Skeletal muscle cell (primary cell): ENCODE data around the gene SH3GL3.
A peak's percentile ranks its signal among the peaks of the same experiment; 100 is the strongest.

ENCODE experiments used
- DNase-seq: peaks from one replicate; pipeline ENCODE4 v3.0.0-alpha.2; 2010; ENCODE audit warnings: low read depth
- H3K4me3 ChIP-seq: 2 replicates; pipeline ENCODE4 v1.5.1; 2011; ENCODE audit warnings: low read depth, mild to moderate bottlenecking, control low read depth, low read length, moderate library complexity

The SH3GL3 gene

GRCh38 chr15:83598031-83598430 is 150.9 kb downstream of the SH3GL3 start:
- no peak for DNase-seq

GRCh38 chr15:83602021-83602420 is 154.9 kb downstream of the SH3GL3 start:
- no peak overlapping the region for H3K4me3 ChIP-seq
- DNase-seq, result no peak

More at GRCh38 chr15:83598031-83598430, 150.9 kb downstream of the SH3GL3 start:
- no peak overlapping the region for H3K4me3 ChIP-seq

GRCh38 chr15:83604549-83604948 is 157.4 kb downstream of the SH3GL3 start:
- no peak overlapping the region for H3K4me3 ChIP-seq
- no peak for DNase-seq

- no peak for DNase-seq
- no peak overlapping the region for H3K4me3 ChIP-seq
These were observed 158.2 kb downstream of the SH3GL3 start for GRCh38 chr15:83605111-83605945.

DNA sequence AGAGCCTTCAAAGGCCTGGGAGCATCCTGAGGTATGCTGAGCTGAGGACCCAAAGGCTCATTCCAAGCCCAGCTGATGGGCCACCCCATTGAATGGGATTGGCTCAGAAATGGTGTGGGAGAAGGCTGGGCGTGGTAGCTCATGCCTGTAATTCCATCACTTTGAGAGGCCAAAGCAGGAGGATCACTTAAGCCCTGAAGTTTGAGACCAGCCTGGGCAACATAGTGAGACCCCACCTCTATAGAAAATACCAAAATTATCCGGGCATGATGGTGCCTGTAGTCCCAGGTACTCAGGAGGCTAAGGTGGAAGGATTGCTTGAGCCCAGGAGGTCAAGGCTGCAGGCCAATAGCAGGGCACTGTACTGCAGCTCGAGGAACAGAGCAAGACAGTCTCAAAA is 163.0 kb downstream of the SH3GL3 start:
- no peak overlapping the region for H3K4me3 ChIP-seq
- no peak for DNase-seq

DNA sequence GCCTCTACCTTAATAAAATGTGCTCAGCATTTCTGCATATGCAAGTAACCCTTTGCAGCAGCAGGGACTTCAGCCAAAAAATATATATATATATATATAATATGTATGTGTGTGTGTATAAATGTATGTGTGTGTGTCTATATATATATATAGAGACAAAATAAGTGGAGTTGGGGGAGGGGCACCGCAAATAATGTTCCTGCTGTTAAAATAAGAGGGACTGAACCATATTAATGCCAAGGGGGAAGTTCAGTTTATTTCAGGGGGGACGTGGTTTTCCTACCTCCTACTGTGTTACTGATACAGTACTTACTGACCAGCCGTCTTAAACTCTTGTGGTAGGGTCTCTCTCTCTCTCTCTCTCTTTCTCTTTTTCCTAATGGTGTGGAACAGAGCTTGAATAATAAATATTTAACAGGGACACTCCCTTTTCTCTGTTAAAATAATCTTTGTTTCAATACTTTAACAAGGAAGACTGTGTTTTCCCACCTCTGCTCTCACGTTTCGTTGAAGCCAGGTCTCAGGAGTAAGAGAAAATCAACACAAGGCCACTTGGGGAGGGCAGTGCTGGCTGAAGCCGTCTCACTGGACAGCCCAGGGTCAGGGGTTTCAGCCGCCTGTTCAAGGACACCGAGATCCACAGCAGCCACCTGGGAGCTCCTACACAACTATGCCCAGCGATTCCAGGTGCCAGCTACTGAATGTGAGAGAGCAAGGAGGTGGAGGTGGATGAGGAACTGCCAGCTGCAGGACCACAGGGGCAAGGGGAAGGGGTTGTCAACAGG is 164.0 kb downstream of the SH3GL3 start:
- H3K4me3 ChIP-seq, result no peak overlapping the region
- no peak for DNase-seq

DNA sequence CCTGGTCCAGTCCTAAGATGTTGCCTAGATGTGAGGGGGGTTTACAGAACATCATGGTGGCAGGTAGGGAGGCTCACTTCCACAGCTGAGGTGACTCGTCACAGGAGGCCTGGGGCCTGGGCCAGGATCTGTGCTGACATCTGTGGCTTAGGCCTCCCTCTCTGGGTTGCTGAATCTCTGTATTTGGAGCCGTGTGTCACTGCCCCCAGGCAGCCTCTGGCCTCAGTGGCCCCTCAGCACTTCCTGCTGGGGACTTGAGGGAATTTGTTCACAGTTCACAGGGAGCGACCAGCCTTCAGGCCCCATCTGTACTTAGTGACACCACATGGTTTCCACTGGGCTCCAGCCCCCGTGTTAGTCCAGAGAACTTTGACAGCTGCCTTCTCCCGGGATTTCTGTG is 165.1 kb downstream of the SH3GL3 start:
- no peak overlapping the region for H3K4me3 ChIP-seq
- DNase-seq, result no peak

DNA sequence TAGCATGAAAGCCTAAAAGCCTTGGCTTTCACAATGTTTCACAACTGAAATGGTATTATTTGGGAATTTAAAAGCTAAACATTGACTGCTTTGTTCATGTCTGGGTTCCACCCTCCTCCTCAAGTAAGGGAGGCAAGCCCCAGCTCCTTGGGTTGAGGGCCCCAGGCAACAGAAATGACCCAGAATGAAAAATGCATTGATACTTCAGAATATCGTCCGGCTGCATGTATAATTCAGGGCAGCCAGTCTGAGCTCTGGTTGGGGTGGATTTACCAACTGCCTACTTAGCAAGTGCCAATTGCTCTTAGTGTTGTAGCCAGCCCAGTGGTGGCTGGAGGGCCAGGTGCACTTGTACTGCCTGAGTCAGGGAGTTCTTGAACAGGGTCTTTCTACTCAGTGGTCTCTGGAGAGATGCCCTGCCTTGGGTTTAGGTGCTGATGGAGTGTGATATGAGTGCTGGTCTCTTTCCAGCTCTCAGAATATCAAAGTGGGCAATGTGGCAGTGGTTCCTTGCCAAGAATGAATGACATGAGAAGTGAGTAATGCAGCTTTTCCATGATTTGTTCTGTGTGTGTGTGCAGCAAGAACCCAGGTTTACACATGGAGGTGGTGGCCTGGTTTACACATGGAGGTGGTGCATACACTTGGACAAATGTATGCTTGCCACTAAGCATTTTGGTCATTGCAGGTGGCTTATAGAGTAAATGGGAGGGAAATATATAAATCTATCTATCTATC is 165.9 kb downstream of the SH3GL3 start:
- DNase-seq, result no peak
- H3K4me3 ChIP-seq, result no peak overlapping the region

DNA sequence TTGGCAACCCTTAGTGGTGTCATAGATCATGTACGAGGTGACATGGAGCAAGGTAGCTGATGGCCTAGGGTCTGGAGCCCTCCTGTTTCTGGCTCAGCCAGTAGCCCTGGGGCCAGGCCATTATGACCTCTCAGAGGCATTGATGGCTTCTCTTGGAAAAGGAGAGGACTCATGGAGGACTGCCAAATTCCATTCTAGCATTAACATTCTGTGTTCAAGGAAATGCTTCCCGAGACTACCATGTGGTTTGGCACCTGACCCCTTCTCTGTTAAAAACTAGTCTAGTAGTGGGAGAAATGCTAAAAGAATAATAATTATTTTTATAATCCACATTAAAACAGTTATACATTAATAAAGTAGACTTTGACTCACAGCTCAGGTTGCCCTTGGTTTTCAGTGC is 166.6 kb downstream of the SH3GL3 start:
- no peak overlapping the region for H3K4me3 ChIP-seq
- no peak for DNase-seq

DNA sequence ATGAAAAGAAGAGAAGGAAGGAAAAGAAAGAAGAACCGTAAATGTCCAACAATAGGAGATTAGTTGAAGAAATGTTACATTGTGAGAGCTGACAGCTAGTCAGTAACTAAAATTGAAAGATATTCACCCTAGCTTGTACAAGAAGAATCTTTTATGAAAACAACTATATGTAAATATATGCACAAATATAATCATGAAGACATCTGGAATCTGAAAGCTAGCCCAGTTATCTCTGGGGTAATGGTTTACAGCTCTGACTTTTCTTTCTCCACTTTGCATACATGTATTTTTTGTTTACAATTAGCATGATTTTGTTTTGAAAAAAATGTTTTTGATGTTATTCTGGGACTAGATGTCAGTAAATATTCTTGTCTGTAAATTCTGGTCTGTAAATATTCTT is 169.7 kb downstream of the SH3GL3 start:
- H3K4me3 ChIP-seq, result no peak overlapping the region
- DNase-seq, result no peak

DNA sequence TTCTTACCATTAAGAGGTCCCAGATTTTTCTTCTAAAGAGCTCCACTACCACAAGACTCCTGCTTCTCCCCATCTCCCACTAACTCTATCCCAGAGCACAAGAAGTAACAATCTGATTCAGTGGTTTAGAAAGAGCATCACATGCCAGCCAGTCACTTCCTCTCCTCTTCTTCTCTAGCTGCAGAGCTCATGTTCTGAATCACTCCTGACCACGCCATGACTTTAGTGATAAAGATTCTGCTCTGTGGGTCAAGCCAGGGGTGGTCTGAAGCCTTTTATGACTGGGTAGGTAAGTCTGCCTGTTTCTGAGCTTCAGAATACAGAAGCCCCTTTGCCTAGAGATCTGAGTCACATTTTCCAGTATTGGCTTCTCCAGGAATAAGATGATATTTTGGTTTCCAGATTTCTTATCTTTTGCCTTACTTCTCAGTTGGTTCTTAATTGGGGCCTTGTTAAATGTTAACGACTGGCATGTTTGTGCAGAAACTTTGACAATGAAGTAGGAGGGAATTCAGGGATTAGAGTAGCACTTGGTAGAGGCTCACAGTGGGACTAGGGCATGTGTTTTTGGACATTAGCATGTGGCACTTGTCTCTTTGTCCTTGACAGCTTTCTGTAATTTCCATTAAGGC is 179.1 kb downstream of the SH3GL3 start:
- H3K4me3 ChIP-seq, result no peak overlapping the region
- DNase-seq, result no peak

DNA sequence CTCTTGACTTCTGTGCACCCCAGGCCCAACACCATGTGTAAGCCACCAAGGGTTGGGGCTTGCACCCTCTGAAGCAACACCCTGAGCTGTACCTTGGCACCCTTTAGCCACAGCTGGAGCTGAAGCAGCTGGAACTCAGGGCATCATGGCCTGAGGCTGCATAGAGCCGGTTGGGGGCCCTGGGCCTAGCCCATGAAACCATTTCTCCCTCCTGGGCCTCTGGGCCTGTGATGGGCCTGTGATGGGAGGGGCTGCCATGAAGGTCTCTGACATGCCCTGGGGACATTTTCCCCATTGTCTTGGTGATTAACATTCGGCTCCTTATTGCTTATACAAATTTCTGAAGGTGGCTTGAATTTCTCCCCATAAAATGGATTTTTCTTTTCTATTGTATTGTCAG is 184.4 kb downstream of the SH3GL3 start:
- no peak overlapping the region for H3K4me3 ChIP-seq
- DNase-seq, result no peak

GRCh38 chr15:83643201-83643600 is 196.1 kb downstream of the SH3GL3 start:
- DNase-seq, result no peak

GRCh38 chr15:83644439-83644838 is 197.3 kb downstream of the SH3GL3 start:
- no peak for DNase-seq
- H3K4me3 ChIP-seq, result no peak overlapping the region

More at GRCh38 chr15:83643201-83643600, 196.1 kb downstream of the SH3GL3 start:
- no peak overlapping the region for H3K4me3 ChIP-seq

DNA sequence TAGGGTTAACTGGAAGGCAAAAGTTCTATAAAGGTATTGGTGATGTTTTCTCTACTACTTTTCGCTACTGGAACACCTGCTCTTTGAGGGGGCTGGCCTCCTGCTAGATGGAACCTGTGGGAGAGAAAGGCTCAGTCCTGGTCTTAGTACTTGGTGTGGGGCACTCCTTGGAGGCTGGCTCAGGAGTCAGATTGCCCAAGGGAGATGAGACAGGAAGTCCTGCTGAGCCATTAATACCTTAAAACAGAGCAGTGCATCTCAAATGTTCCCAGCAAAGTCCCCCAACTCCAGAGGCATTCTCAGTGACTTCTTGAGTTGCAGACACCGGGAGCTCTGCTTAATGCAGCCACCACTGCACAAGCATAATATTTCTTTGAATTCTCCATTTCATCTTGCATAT is 203.7 kb downstream of the SH3GL3 start:
- no peak overlapping the region for H3K4me3 ChIP-seq
- no peak for DNase-seq

- DNase-seq, result no peak
- no peak overlapping the region for H3K4me3 ChIP-seq
These were observed 204.4 kb downstream of the SH3GL3 start for GRCh38 chr15:83651541-83651940.

DNA sequence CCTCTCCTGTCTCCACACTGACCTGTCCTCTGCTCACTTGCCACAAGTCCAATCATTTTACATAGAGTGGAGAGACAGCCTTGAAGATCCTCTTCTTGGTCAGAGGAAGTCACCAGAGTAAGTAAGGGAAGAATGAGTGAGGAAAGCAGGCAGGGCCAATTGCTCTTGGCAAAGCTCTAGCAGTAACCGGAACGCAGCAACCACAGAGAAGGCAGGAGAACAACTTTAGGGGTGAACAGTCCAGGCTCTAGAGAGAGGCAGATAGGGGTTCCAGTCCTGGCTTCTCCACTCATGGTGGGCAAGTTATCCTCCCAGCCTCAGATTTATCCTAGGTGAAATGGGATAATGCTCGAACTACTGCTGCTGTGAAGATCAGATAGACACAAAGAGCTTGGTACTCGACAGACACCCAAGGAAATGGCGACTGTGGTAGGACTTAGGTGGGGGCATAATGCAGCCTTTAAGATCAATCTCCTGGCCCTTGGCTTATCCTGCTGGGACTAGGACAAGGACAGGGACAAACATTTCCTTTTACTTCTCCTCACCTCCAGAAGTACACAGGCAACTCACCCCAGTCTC is 205.6 kb downstream of the SH3GL3 start:
- DNase-seq, result no peak
- H3K4me3 ChIP-seq, result no peak overlapping the region

GRCh38 chr15:83653288-83653638 is 206.1 kb downstream of the SH3GL3 start:
- DNase-seq, result no peak
- H3K4me3 ChIP-seq, result no peak overlapping the region

DNA sequence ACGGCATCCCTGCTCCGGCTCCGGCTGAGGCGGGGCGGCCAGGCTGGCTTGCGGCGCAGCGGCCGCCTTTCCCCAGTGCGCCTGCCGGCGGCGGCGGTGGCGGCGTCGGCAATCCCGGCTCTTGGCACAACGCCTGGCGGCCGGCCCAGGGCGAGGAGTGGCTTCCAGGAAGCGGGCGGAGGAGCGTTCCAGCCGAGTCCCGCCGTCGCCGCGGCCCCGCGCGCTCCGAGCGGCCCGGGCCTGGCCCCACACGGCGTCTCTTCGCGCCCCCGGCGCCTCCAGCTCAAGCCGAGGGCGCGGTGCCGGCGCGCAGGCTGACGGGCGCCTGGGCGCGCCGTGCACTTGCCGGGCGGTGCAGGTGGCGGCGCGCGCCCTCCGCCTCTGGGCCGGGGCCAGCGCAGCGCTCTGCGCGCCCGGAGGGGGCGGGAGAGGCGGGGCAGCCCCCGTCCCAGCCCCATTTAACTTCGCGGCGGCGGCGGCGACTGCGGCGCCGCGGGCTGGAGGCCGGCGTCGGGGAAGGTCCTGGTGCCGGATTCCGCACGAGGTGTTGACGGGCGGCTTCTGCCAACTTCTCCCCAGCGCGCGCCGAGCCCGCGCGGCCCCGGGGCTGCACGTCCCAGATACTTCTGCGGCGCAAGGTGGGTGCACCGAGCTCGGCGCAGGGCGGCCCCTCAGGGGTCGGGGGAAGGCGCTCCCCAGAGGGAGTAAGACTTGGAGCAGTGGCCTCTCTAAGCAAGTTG is 206.7 kb downstream of the SH3GL3 start, which contains the start of gene ADAMTSL3:
TSS of gene ADAMTSL3 (plus strand) at position 485 of the 740 bp plus-strand sequence. CDS start 1,639 bp downstream, outside the sequence.
- peak within 1 kb of the TSS; percentile 11 for H3K4me3 ChIP-seq
- peak; percentile 4 for DNase-seq
